GM18909 (cell line): Measurements from ENCODE around the gene SMAD6.

Experiments
- ATAC-seq: cut with Tn5 transposase; IDR thresholded peaks from one replicate; pipeline ENCODE4 v1.9.1; 2021; ENCODE audit warnings: mild to moderate bottlenecking; ENCODE audit not compliant: unreplicated experiment, poor library complexity

Gene SMAD6

DNA sequence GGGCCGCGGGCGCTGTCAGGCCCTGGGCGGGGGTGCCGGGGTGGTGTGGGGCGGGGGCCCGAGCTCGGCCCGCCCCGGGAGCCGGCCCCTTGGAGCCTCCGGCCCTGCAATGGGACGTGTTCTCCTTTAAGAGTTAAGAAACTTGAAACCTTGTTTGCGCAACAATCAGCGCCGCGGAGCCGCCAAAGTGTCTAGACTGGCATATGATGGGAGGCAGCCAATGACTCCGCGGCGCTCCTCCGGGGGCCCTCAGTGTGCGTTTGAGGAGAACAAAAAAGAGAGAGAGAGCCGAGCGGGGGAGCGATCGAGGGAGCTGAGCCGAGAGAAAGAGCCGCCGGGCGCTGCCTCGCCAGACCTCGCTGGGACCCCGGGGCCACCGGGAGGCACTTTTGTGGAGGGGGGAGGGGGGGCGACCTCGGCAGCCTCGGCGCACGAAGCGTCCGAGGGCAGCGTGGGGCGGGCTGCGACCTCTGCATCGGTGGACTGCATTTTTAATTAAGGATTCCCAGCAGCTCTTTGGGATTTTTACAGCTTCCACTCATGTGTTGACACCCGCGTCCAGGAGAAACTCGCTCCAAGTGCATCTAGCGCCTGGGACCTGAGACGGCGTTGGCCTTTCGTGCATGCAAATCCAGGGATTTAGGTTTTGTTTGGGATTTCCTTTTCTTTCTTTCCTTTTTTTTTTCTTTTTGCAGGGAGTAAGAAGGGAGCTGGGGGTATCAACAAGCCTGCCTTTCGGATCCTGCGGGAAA, at the start of gene SMAD6:
SMAD6 (plus strand) TSS at position 202 of the 752 bp plus-strand sequence. CDS start 1,023 bp downstream, outside the sequence.
- ATAC-seq = no peak

GRCh38 chr15:66652806-66653205, 49.2 kb upstream of the SMAD6 start:
- ATAC-seq = no peak

DNA sequence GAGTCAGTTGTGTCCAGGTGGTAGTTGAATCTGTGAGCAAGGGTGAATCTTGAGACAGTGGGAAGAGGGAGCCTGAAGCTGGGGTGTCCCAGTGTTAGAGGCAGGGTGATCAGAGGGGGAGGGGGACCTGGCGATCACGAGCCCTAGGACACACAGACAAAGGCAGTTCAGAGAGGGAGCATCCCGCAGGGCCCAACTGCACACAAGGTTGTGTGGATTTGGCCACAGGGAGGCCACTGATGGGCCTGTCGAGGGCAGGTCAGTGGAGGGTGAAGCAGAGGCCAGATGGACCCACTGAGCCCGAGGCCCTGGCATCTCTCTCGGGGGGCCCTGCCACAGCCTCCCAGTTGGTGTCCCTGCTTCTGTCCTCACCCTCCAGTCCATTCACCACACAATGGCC, 48.6 kb upstream of the SMAD6 start:
- ATAC-seq = no peak

GRCh38 chr15:66653852-66654251, 48.2 kb upstream of the SMAD6 start:
- no peak for ATAC-seq

GRCh38 chr15:66654361-66654738, 47.7 kb upstream of the SMAD6 start:
- ATAC-seq = no peak

DNA sequence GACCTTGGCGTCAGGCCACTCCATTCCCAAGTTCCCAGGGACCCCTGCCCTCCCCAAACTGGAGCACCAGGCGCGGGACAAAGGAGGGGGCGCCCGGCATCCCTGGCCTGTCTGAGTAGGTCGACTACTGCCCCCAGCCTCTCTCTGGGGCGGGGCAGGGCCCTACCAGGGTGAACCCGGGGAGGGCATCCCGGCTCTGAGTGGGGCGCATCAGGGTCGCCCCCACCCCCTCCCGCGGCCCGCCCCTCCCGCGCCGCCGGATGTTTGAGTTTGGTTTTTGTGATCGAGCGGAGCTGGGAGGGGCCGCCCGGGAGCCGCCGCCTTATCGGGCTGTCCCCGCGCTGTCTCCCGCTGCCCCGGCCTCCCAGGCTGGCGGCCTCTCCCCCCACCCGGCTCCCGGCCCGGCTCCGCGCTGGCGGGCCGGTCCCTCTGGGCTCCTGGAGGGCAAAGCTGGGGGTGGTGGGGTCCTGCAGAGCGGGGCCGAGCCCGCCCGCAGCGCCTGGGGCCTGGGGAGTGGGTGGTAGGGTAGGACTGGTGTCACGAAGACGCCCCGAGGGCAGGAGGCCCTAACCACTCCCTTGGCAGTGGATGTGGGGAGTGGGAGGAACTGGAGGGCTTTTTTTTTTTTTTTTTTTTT, 47.2 kb upstream of the SMAD6 start:
- ATAC-seq = no peak

DNA sequence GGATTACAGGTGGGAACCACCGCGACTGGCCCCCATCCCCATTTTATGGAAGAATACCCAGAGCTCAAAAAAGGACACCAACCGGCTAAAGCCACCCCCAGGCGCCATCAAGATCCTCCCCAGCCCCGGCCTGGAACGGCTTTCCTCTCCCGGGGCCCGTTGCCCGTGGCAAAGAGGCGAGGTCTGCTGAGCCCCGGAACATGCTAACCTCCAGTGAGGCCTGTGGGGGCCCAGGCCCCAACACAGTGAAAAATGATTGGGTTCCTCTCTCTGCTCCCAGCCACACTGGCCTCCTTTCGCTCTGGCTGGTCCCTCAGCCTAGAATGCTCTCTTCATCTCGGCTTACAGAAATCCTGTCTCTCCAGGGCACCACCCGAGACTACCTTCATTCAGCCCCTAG, 46.5 kb upstream of the SMAD6 start:
- ATAC-seq = no peak

DNA sequence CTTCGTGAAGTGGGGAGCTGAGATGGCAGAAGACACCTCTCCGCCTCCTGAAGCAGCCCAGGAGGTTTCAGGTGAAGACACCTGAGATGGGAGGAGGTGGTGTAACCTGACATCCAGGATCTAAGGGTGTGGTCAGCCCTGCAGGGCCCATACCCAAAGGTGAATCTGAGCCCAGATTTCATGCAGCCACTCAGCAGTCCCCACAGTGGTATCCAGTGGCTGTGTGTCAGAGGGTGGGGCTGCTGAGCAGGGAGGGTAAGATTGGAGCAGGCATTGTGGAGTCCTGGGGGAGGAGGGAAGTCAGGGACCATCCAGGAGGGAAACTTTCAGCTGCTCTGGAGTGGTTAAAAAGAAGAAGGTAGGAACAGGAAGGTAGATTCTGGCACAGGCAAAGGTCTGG, 46.0 kb upstream of the SMAD6 start:
- ATAC-seq = no peak

- ATAC-seq = no peak
Measured at GRCh38 chr15:66657185-66658020, 44.6 kb upstream of the SMAD6 start.

GRCh38 chr15:66658044-66658443, 44.0 kb upstream of the SMAD6 start:
- ATAC-seq = no peak

DNA sequence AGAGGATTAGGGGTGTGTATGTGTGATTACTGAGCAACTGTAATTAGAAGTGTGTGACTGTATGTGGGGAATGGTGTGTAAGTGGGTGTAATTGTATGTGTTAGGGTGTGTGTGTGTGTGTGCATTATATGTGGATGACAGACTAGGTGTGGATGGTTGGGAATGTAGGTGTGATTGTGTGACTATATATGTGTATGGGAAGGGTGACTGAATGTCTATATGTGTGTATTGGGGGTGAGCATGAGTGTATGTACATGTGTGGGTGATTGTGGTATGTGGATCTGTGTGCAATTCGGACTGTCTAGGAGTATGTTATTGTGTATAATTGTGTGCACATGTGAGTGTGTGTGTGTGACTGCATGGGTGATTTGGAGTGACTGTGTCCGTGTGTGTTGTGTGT, 43.2 kb upstream of the SMAD6 start:
- no peak for ATAC-seq

DNA sequence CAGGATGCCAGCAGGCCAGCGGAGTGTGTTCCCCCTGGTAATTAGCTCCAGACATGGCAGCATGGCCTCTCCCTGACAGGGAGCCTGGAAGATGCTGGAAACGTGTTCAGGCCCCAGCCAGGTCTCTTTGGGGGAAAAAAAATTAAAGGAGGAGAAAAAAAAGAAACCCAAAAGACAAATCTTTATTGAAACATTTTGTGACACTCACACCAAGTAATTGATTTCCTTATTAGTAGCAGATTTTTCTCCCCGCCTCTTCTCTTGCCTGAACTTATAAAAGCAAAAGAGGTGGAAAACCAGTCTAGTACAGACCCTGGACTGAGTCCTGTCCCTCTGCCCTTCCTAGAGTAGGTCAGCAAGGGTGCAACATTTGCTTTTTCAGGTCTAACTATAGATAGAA, 42.7 kb upstream of the SMAD6 start:
- no peak for ATAC-seq

- no peak for ATAC-seq
Measured at GRCh38 chr15:66661432-66662096, 40.5 kb upstream of the SMAD6 start.

DNA sequence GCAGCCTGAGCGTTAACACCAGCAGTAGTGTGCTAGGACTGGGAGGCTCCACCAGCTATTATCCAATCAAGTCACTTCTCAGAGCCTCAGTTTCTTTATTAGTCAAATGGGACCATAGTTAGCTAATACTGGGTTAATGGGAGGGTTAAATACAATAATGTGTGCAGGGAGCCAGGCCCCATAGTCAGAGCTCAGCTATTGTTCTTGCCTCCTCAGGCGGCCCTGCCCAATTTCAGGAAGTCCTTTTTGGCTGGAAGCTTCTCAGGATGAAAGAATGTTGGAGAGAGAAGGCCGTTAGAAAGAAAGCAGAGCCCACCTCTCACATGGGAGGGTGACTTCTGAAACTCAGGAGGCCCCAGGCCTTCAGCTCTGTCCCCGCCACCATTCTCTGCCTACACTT, 39.5 kb upstream of the SMAD6 start:
- ATAC-seq = no peak

DNA sequence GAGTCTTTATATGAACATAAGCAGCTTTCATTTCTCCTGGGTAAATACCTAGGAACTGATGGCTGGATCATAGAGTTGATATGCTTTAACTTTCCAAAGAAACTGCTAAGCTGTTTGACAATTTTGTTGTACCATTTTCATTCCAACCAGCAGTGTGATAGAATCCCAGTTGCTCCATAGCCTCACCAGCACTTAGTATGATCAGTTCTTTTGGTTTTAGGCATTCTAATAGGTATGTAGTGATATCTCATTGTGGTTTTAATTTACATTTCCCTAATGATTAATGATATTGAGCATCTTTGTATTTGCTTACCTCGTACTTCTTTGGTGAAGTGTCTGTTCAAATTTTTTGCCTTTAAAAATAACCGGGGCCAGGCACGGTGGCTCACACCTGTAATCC, 38.4 kb upstream of the SMAD6 start:
- ATAC-seq = no peak

GRCh38 chr15:66670175-66670574, 31.9 kb upstream of the SMAD6 start:
- ATAC-seq = no peak

DNA sequence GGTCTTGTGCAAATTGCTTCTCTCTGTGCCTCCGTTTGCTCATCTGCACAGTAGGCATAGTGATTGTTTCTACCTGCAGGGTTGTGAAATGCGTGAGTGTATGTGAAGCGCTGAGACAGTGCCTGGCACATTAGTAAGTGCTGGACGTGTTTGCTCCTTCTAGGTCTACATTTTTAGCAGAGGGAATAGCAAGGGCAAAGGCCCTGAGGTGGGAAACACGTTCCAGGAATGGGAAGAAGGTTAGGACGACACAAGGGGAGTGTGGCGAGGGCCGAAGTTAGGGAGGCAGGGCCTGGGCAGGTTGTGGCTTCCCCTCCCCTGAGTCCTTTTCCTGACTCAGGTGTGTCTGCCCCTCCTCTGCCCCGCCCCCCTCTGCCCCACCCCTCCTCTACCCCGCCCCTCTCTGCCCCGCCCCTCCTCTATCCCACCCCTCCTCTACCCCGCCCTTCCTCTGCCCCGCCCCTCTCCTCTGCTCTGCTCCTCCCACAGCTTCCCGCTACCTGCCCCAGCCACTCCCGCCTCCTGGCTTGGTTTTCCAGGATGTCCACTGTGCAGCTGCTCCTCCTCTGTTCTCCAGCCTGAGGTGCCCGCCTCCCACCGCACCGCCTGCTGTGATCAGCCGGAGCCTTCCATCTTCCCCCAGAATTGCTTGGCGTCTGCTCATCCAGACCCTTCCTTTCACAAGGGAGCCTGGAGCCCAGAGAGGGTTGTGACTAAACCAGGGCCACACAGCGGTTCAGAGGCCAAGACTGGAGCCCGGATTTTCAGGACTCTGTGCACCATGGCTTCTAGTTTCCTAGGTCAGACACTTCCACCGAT, 31.1 kb upstream of the SMAD6 start:
- ATAC-seq = no peak

GRCh38 chr15:66672867-66673266, 29.2 kb upstream of the SMAD6 start:
- no peak for ATAC-seq

GRCh38 chr15:66673410-66674322, 28.4 kb upstream of the SMAD6 start:
- ATAC-seq = no peak
